GM23338 (cell line): ENCODE results near the gene CD109. TPM values are rescaled to one million over a fixed set of nuclear protein-coding genes. Genes with fewer than 3 reads are reported as not detected.

Source experiments
- ATAC-seq: fragments of 200-7000 bp; cut with Tn5 transposase; 3 replicates; pipeline ENCODE4 v1.9.1; 2020
- DNase-seq: peaks from one replicate; pipeline ENCODE4 v3.0.0-alpha.2; 2015; ENCODE audit warnings: low spot score
- H2AFZ ChIP-seq: fragments of 200-600 bp; sonication (generic); 2 replicates; pipeline ENCODE4 v1.8.0; 2016; ENCODE audit warnings: antibody characterized with exemption, mild to moderate bottlenecking, moderate library complexity
- H3F3A ChIP-seq: fragments of 200-600 bp; sonication (generic); replicated peaks from 2 replicates; pipeline ENCODE4 v1.8.0; 2017; ENCODE audit warnings: antibody characterized with exemption, mixed run types, low read depth
- H3K27ac ChIP-seq: fragments of 200-600 bp; sonication (generic); 2 replicates; pipeline ENCODE4 v1.6.1; 2016; ENCODE audit warnings: low read depth
- H3K27me3 ChIP-seq: fragments of 200-600 bp; sonication (generic); 2 replicates; pipeline ENCODE4 v1.8.0; 2016; ENCODE audit warnings: mild to moderate bottlenecking, mixed run types, moderate library complexity; ENCODE audit not compliant: insufficient read depth
- H3K36me3 ChIP-seq: fragments of 200-600 bp; sonication (generic); 2 replicates; pipeline ENCODE4 v1.8.0; 2016; ENCODE audit warnings: mild to moderate bottlenecking; ENCODE audit not compliant: insufficient read depth
- H3K4me1 ChIP-seq: fragments of 200-600 bp; sonication (generic); 2 replicates; pipeline ENCODE4 v1.8.0; 2016; ENCODE audit warnings: mild to moderate bottlenecking, moderate library complexity; ENCODE audit not compliant: insufficient read depth
- H3K4me2 ChIP-seq: fragments of 200-600 bp; sonication (generic); 2 replicates; pipeline ENCODE4 v1.7.1; 2017; ENCODE audit warnings: mixed run types
- H3K4me3 ChIP-seq: fragments of 200-600 bp; sonication (generic); 2 replicates; pipeline ENCODE4 v1.6.1; 2016; ENCODE audit warnings: mixed run types
- H3K79me2 ChIP-seq: fragments of 200-600 bp; sonication (generic); replicated peaks from 2 replicates; pipeline ENCODE4 v1.8.0; 2017; ENCODE audit warnings: mild to moderate bottlenecking; ENCODE audit not compliant: insufficient read depth
- H3K9me2 ChIP-seq: fragments of 200-600 bp; sonication (generic); 2 replicates; pipeline ENCODE4 v1.8.0; 2017; ENCODE audit not compliant: insufficient read depth
- H4K20me1 ChIP-seq: fragments of 200-600 bp; sonication (generic); replicated peaks from 2 replicates; pipeline ENCODE4 v1.8.0; 2017; ENCODE audit warnings: mild to moderate bottlenecking; ENCODE audit not compliant: insufficient read depth
- H3K27ac Mint-ChIP-seq: 2 replicates; pipeline ENCODE4 v1.8.0; 2020; ENCODE audit warnings: inconsistent platforms, mild to moderate bottlenecking, moderate library complexity, mixed read lengths
- H3K27me3 Mint-ChIP-seq: 3 replicates; pipeline ENCODE4 v1.8.0; 2022; ENCODE audit warnings: low read depth, mild to moderate bottlenecking, moderate library complexity, mixed read lengths, inconsistent platforms; ENCODE audit not compliant: insufficient read depth, poor library complexity
- H3K36me3 Mint-ChIP-seq: 3 replicates; pipeline ENCODE4 v1.8.0; 2021; ENCODE audit warnings: low read depth, mild to moderate bottlenecking, inconsistent platforms, moderate library complexity, mixed read lengths
- H3K4me1 Mint-ChIP-seq: 3 replicates; pipeline ENCODE4 v1.8.0; 2020; ENCODE audit warnings: mild to moderate bottlenecking, inconsistent platforms, mixed read lengths
- H3K4me3 Mint-ChIP-seq: 3 replicates; pipeline ENCODE4 v1.8.0; 2021; ENCODE audit warnings: moderate library complexity, mild to moderate bottlenecking, inconsistent platforms, mixed read lengths
- H3K9me3 Mint-ChIP-seq: 3 replicates; pipeline ENCODE4 v1.8.0; 2020; ENCODE audit warnings: moderate library complexity, mild to moderate bottlenecking, inconsistent platforms, mixed read lengths
- CTCF ChIP-seq, 2 experiments: fragments of 200-600 bp in 1 of 2; sonication (generic) in 1 of 2; conservative IDR thresholded peaks; 2 replicates each; pipeline versions ENCODE4 v1.5.1 to v1.6.1; 2016 to 2017; ENCODE audit warnings: antibody characterized with exemption in 2 of 2, low read depth in 2 of 2, mild to moderate bottlenecking in 2 of 2, moderate library complexity in 1 of 2
- EZH2 ChIP-seq: fragments of 200-600 bp; sonication (generic); IDR thresholded peaks from one replicate; pipeline ENCODE4 v1.8.0; 2017; ENCODE audit warnings: antibody characterized with exemption, mild to moderate bottlenecking, low read depth; ENCODE audit not compliant: unreplicated experiment
- EZH2phosphoT487 ChIP-seq: fragments of 200-600 bp; sonication (generic); IDR thresholded peaks from one replicate; pipeline ENCODE4 v1.8.1; 2018; ENCODE audit warnings: antibody characterized with exemption; ENCODE audit not compliant: unreplicated experiment
- JUNB ChIP-seq: IDR thresholded peaks from one replicate; pipeline ENCODE4 v1.6.1; 2016; ENCODE audit warnings: antibody characterized with exemption; ENCODE audit not compliant: unreplicated experiment
- polyA plus RNA-seq: library from polyadenylated mRNA; unstranded; fragments of >200 nt; fragmentation: Nextera tagmentation; extraction: Ambion mirVana; gene quantifications from 2 replicates; pipeline ENCODE4 v1.2.1, GENCODE V29; 2016
- total RNA-seq: library from RNA; depleted of rRNA; stranded (reverse); fragments of >200 nt; shearing (Covaris generic); gene quantifications from 2 replicates; pipeline ENCODE4 v1.2.3, GENCODE V29; 2014
- TF ChIP-seq, protein P1 (sequence below): IDR thresholded peaks from one replicate; pipeline ENCODE4 v1.6.1; 2018; ENCODE audit warnings: antibody characterized with exemption; ENCODE audit not compliant: unreplicated experiment
- TF ChIP-seq, protein P2 (sequence below): fragments of 250-450 bp; sonication (Bioruptor Pico); IDR thresholded peaks from 2 replicates; pipeline ENCODE4 v1.5.0; 2020; ENCODE audit warnings: mild to moderate bottlenecking, moderate library complexity

CD109 gene
- total and polyA plus RNA-seq, 2 experiments from 2014 or later = 1.1 to 5.3 TPM

- no peak for TF ChIP-seq CTCF (conservative IDR thresholded peaks at IDR 0.05; ENCODE audit: low read depth in 2 of 2)
- no peak for TF ChIP-seq EZH2
- no peak for TF ChIP-seq EZH2phosphoT487
- no peak for TF ChIP-seq JUNB
- TF ChIP-seq, protein P1, sequence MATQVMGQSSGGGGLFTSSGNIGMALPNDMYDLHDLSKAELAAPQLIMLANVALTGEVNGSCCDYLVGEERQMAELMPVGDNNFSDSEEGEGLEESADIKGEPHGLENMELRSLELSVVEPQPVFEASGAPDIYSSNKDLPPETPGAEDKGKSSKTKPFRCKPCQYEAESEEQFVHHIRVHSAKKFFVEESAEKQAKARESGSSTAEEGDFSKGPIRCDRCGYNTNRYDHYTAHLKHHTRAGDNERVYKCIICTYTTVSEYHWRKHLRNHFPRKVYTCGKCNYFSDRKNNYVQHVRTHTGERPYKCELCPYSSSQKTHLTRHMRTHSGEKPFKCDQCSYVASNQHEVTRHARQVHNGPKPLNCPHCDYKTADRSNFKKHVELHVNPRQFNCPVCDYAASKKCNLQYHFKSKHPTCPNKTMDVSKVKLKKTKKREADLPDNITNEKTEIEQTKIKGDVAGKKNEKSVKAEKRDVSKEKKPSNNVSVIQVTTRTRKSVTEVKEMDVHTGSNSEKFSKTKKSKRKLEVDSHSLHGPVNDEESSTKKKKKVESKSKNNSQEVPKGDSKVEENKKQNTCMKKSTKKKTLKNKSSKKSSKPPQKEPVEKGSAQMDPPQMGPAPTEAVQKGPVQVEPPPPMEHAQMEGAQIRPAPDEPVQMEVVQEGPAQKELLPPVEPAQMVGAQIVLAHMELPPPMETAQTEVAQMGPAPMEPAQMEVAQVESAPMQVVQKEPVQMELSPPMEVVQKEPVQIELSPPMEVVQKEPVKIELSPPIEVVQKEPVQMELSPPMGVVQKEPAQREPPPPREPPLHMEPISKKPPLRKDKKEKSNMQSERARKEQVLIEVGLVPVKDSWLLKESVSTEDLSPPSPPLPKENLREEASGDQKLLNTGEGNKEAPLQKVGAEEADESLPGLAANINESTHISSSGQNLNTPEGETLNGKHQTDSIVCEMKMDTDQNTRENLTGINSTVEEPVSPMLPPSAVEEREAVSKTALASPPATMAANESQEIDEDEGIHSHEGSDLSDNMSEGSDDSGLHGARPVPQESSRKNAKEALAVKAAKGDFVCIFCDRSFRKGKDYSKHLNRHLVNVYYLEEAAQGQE = no peak
These were observed 42.5 kb downstream of the CD109 start (continued) for GRCh38 chr6:73738367-73739028.

GRCh38 chr6:73739096-73739495 lies 43.1 kb downstream of the CD109 start:
- Histone ChIP-seq H3K9me2 (no peaks in the 10 kb centered on the region), H3K79me2 (no peaks in the 10 kb centered on the region), H3K4me2 (no peak overlapping the region), H3K4me3 (no peak overlapping the region), H3F3A (no peaks in the 10 kb centered on the region), H2AFZ (no peak overlapping the region), H3K36me3 (no peaks in the 10 kb centered on the region), H3K27ac (no peak overlapping the region), H3K4me1 (no peaks in the 10 kb centered on the region), H4K20me1 (no peaks in the 10 kb centered on the region), H3K27me3 (no peaks in the 10 kb centered on the region)
- peaks cover 2% of the 10 kb centered on the region; the same call in 2 of the 3 replicates for H3K4me1 Mint-ChIP-seq
- no peak overlapping the region for H3K27ac Mint-ChIP-seq
- H3K4me3 Mint-ChIP-seq = no peak overlapping the region
- DNase-seq = peak; percentile 84
- no peaks in the 10 kb centered on the region for H3K36me3 Mint-ChIP-seq
- ATAC-seq = peak; percentile 74
- TF ChIP-seq, protein P2, sequence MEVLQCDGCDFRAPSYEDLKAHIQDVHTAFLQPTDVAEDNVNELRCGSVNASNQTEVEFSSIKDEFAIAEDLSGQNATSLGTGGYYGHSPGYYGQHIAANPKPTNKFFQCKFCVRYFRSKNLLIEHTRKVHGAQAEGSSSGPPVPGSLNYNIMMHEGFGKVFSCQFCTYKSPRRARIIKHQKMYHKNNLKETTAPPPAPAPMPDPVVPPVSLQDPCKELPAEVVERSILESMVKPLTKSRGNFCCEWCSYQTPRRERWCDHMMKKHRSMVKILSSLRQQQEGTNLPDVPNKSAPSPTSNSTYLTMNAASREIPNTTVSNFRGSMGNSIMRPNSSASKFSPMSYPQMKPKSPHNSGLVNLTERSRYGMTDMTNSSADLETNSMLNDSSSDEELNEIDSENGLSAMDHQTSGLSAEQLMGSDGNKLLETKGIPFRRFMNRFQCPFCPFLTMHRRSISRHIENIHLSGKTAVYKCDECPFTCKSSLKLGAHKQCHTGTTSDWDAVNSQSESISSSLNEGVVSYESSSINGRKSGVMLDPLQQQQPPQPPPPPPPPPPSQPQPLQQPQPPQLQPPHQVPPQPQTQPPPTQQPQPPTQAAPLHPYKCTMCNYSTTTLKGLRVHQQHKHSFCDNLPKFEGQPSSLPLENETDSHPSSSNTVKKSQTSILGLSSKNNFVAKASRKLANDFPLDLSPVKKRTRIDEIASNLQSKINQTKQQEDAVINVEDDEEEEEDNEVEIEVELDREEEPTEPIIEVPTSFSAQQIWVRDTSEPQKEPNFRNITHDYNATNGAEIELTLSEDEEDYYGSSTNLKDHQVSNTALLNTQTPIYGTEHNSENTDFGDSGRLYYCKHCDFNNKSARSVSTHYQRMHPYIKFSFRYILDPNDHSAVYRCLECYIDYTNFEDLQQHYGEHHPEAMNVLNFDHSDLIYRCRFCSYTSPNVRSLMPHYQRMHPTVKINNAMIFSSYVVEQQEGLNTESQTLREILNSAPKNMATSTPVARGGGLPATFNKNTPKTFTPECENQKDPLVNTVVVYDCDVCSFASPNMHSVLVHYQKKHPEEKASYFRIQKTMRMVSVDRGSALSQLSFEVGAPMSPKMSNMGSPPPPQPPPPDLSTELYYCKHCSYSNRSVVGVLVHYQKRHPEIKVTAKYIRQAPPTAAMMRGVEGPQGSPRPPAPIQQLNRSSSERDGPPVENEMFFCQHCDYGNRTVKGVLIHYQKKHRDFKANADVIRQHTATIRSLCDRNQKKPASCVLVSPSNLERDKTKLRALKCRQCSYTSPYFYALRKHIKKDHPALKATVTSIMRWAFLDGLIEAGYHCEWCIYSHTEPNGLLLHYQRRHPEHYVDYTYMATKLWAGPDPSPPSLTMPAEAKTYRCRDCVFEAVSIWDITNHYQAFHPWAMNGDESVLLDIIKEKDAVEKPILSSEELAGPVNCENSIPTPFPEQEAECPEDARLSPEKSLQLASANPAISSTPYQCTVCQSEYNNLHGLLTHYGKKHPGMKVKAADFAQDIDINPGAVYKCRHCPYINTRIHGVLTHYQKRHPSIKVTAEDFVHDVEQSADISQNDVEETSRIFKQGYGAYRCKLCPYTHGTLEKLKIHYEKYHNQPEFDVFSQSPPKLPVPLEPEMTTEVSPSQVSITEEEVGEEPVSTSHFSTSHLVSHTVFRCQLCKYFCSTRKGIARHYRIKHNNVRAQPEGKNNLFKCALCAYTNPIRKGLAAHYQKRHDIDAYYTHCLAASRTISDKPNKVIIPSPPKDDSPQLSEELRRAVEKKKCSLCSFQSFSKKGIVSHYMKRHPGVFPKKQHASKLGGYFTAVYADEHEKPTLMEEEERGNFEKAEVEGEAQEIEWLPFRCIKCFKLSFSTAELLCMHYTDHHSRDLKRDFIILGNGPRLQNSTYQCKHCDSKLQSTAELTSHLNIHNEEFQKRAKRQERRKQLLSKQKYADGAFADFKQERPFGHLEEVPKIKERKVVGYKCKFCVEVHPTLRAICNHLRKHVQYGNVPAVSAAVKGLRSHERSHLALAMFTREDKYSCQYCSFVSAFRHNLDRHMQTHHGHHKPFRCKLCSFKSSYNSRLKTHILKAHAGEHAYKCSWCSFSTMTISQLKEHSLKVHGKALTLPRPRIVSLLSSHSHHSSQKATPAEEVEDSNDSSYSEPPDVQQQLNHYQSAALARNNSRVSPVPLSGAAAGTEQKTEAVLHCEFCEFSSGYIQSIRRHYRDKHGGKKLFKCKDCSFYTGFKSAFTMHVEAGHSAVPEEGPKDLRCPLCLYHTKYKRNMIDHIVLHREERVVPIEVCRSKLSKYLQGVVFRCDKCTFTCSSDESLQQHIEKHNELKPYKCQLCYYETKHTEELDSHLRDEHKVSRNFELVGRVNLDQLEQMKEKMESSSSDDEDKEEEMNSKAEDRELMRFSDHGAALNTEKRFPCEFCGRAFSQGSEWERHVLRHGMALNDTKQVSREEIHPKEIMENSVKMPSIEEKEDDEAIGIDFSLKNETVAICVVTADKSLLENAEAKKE (CRISPR knock-in tag) = no peak
- TF ChIP-seq EZH2 (no peak), CTCF (conservative IDR thresholded peaks at IDR 0.05; ENCODE audit: low read depth in 2 of 2) (peak; percentile 82 to 92)
- H3K27me3 Mint-ChIP-seq = peaks cover 2% of the 10 kb centered on the region
- H3K9me3 Mint-ChIP-seq = no peaks in the 10 kb centered on the region; the same call in 2 of the 3 replicates
